H7 (cell line): ENCODE data around the gene BECN2. TPM values are rescaled to one million over a fixed set of nuclear protein-coding genes. Genes with fewer than 3 reads are reported as not detected.

ENCODE experiments used
- DNase-seq: peaks from one replicate; pipeline ENCODE4 v3.0.0; 2012
- H3K27me3 ChIP-seq: 2 replicates; pipeline ENCODE4 v1.6.0; 2011; ENCODE audit warnings: mild to moderate bottlenecking, low read length; ENCODE audit not compliant: control insufficient read depth, insufficient read depth
- H3K36me3 ChIP-seq: replicated peaks from 2 replicates; pipeline ENCODE4 v1.5.1; 2011; ENCODE audit warnings: low read length; ENCODE audit not compliant: control insufficient read depth, insufficient read depth
- H3K4me3 ChIP-seq: 2 replicates; pipeline ENCODE4 v1.5.1; 2011; ENCODE audit warnings: low read depth, mild to moderate bottlenecking, control low read depth, low read length, moderate library complexity; ENCODE audit not compliant: insufficient read depth
- total RNA-seq: library from RNA; depleted of rRNA; stranded (reverse); fragments of >200 nt; shearing (Covaris generic); gene quantifications from 2 replicates; pipeline ENCODE4 v1.2.3, GENCODE V29; 2014; rRNA removed

The BECN2 gene
- not detected in 2 replicates for total RNA-seq

GRCh38 chr1:241957692-241958494, at the start of gene BECN2:
BECN2 (plus strand) TSS chr1:241957767; CDS start chr1:241957767, 0 bp downstream.
- Histone ChIP-seq H3K27me3 (no peaks in the 10 kb centered on the region), H3K4me3 (no peak within 1 kb of the TSS), H3K36me3 (no peaks in the 10 kb centered on the region)
- DNase-seq, result peak; percentile 56

- no peak for DNase-seq
- Histone ChIP-seq H3K27me3 (no peaks in the 10 kb centered on the region), H3K36me3 (no peaks in the 10 kb centered on the region), H3K4me3 (no peak overlapping the region)
Measured at GRCh38 chr1:241916196-241916595, 41.4 kb upstream of the BECN2 start.

- Histone ChIP-seq H3K27me3 (no peaks in the 10 kb centered on the region), H3K4me3 (no peak overlapping the region), H3K36me3 (no peaks in the 10 kb centered on the region)
- DNase-seq, result peak; percentile 34
Measured at GRCh38 chr1:241917487-241917886, 40.1 kb upstream of the BECN2 start.

GRCh38 chr1:241918879-241919278, 38.7 kb upstream of the BECN2 start:
- no peaks in the 10 kb centered on the region for H3K27me3 ChIP-seq
- no peak overlapping the region for H3K4me3 ChIP-seq
- no peaks in the 10 kb centered on the region for H3K36me3 ChIP-seq
- no peak for DNase-seq

- Histone ChIP-seq H3K27me3 (no peaks in the 10 kb centered on the region), H3K36me3 (no peaks in the 10 kb centered on the region)
- DNase-seq, result no peak
Measured at GRCh38 chr1:241924080-241924808, 33.3 kb upstream of the BECN2 start.

GRCh38 chr1:241926141-241926540, 31.4 kb upstream of the BECN2 start:
- DNase-seq, result no peak
- Histone ChIP-seq H3K4me3 (no peak overlapping the region), H3K27me3 (no peaks in the 10 kb centered on the region), H3K36me3 (no peaks in the 10 kb centered on the region)

More at GRCh38 chr1:241924080-241924808, 33.3 kb upstream of the BECN2 start:
- no peak overlapping the region for H3K4me3 ChIP-seq

- no peak for DNase-seq
- H3K36me3 ChIP-seq, result no peaks in the 10 kb centered on the region
- no peaks in the 10 kb centered on the region for H3K27me3 ChIP-seq
- H3K4me3 ChIP-seq, result no peak overlapping the region
Measured at GRCh38 chr1:241927321-241927720, 30.2 kb upstream of the BECN2 start.

- H3K27me3 ChIP-seq, result no peaks in the 10 kb centered on the region
- no peaks in the 10 kb centered on the region for H3K36me3 ChIP-seq
- no peak for DNase-seq
- H3K4me3 ChIP-seq, result no peak overlapping the region
Measured at GRCh38 chr1:241932845-241933244, 24.7 kb upstream of the BECN2 start.

GRCh38 chr1:241934201-241934848, 23.2 kb upstream of the BECN2 start:
- Histone ChIP-seq H3K4me3 (no peak overlapping the region), H3K36me3 (no peaks in the 10 kb centered on the region), H3K27me3 (no peaks in the 10 kb centered on the region)
- DNase-seq, result peak; percentile 82

- DNase-seq, result no peak
- Histone ChIP-seq H3K27me3 (no peaks in the 10 kb centered on the region), H3K4me3 (no peak overlapping the region), H3K36me3 (no peaks in the 10 kb centered on the region)
Measured at GRCh38 chr1:241934866-241935265, 22.7 kb upstream of the BECN2 start.

- Histone ChIP-seq H3K27me3 (no peaks in the 10 kb centered on the region), H3K4me3 (no peak overlapping the region), H3K36me3 (no peaks in the 10 kb centered on the region)
- DNase-seq, result no peak
Measured at GRCh38 chr1:241939798-241940197, 17.8 kb upstream of the BECN2 start.

GRCh38 chr1:241942738-241943137, 14.8 kb upstream of the BECN2 start:
- no peak overlapping the region for H3K4me3 ChIP-seq
- no peaks in the 10 kb centered on the region for H3K36me3 ChIP-seq
- H3K27me3 ChIP-seq, result no peaks in the 10 kb centered on the region
- no peak for DNase-seq

GRCh38 chr1:241944300-241944699, 13.3 kb upstream of the BECN2 start:
- no peak for DNase-seq
- Histone ChIP-seq H3K27me3 (no peaks in the 10 kb centered on the region), H3K36me3 (no peaks in the 10 kb centered on the region), H3K4me3 (no peak overlapping the region)

- H3K27me3 ChIP-seq, result no peaks in the 10 kb centered on the region
- no peak overlapping the region for H3K4me3 ChIP-seq
- DNase-seq, result no peak
- H3K36me3 ChIP-seq, result no peaks in the 10 kb centered on the region
Measured at GRCh38 chr1:241947354-241947753, 10.2 kb upstream of the BECN2 start.

GRCh38 chr1:241950390-241950789, 7.2 kb upstream of the BECN2 start:
- H3K36me3 ChIP-seq, result no peaks in the 10 kb centered on the region
- H3K27me3 ChIP-seq, result no peaks in the 10 kb centered on the region
- no peak overlapping the region for H3K4me3 ChIP-seq
- DNase-seq, result no peak
